Ascending aorta (tissue), 2 donors: ENCODE data around the gene GRID2. TPM values are rescaled to one million over a fixed set of nuclear protein-coding genes. Genes with fewer than 3 reads are reported as not detected.

ENCODE experiments used
- DNase-seq, 2 donors: peaks; one replicate each; pipeline ENCODE4 v3.0.0-alpha.2; 2019; ENCODE audit warnings: low spot score in 2 of 2
- H3K27ac ChIP-seq, 2 donors: fragments of 200-600 bp; sonication (generic); one replicate each; pipeline ENCODE4 v1.5.1; 2016 to 2017; ENCODE audit warnings: mild to moderate bottlenecking in 1 of 2
- H3K27me3 ChIP-seq: fragments of 200-600 bp; sonication (generic); one replicate; pipeline ENCODE4 v1.5.1; 2017
- H3K36me3 ChIP-seq, 2 donors: fragments of 200-600 bp; sonication (generic); one replicate each; pipeline ENCODE4 v1.5.1; 2016
- H3K4me1 ChIP-seq, 2 donors: fragments of 200-600 bp; sonication (generic); one replicate each; pipeline ENCODE4 v1.5.1; 2016 to 2017; ENCODE audit warnings: mild to moderate bottlenecking in 1 of 2
- H3K4me3 ChIP-seq, 2 donors: fragments of 200-600 bp; sonication (generic); one replicate each; pipeline ENCODE4 v1.5.1; 2016 to 2017; ENCODE audit warnings: mild to moderate bottlenecking in 1 of 2
- H3K9me3 ChIP-seq, 2 donors: fragments of 200-600 bp; sonication (generic); one replicate each; pipeline ENCODE4 v1.5.1; 2016
- intact Hi-C: fragments of 100-400 bp; cut with DNase I; formaldehyde crosslinking; loops from one replicate; pipeline ENCODE4 v1.15.1; 2023
- total RNA-seq: library from RNA; depleted of rRNA; stranded (reverse); fragments of >200 nt; gene quantifications from one replicate; pipeline ENCODE4 v1.1.0, GENCODE V29; 2016
- TF ChIP-seq, protein P1 (sequence below), 3 experiments: fragments of 200-600 bp in 2 of 3; fragments of 450-650 bp in 1 of 3; sonication (generic) in 2 of 3; IDR thresholded peaks; one replicate each; pipeline ENCODE4 v1.5.1; 2016 to 2019; ENCODE audit warnings: antibody characterized with exemption in 3 of 3, mild to moderate bottlenecking in 1 of 3, moderate library complexity in 1 of 3

Gene GRID2
- total RNA-seq, 1 donor from 2014 or later: not detected

- no peaks in the 10 kb centered on the region for H3K36me3 ChIP-seq
- TF ChIP-seq, protein P1, sequence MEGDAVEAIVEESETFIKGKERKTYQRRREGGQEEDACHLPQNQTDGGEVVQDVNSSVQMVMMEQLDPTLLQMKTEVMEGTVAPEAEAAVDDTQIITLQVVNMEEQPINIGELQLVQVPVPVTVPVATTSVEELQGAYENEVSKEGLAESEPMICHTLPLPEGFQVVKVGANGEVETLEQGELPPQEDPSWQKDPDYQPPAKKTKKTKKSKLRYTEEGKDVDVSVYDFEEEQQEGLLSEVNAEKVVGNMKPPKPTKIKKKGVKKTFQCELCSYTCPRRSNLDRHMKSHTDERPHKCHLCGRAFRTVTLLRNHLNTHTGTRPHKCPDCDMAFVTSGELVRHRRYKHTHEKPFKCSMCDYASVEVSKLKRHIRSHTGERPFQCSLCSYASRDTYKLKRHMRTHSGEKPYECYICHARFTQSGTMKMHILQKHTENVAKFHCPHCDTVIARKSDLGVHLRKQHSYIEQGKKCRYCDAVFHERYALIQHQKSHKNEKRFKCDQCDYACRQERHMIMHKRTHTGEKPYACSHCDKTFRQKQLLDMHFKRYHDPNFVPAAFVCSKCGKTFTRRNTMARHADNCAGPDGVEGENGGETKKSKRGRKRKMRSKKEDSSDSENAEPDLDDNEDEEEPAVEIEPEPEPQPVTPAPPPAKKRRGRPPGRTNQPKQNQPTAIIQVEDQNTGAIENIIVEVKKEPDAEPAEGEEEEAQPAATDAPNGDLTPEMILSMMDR (IDR thresholded peaks at IDR 0.05): no peak
- H3K9me3 ChIP-seq: no peaks in the 10 kb centered on the region
- no peak overlapping the region for H3K27ac ChIP-seq
- no peak for DNase-seq
- H3K4me1 ChIP-seq: no peaks in the 10 kb centered on the region
- intact Hi-C loops: no loop called here
- H3K4me3 ChIP-seq: no peak overlapping the region
- no peaks in the 10 kb centered on the region for H3K27me3 ChIP-seq
These were observed 456.7 kb downstream of the GRID2 start for GRCh38 chr4:92760433-92760832.

DNA sequence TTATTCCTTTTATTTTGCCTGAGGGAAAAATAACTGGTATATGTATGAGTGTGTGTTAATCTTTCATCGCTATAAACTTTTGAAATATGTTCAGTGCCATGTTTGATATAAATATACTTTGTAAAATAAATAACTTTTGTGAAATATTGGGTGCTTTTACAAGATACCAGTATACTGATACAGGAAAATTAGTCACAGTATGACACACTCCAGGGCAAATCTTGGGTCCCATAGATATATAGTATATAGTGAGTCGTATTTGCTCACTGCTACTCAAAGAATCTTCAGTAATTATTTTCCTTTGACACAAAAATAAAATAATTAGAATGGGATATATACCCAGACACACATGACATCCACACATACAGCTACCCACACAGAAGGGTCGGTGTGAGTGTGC is 472.3 kb downstream of the GRID2 start:
- Histone ChIP-seq H3K27ac (no peak overlapping the region), H3K36me3 (no peaks in the 10 kb centered on the region), H3K4me3 (no peak overlapping the region), H3K27me3 (no peaks in the 10 kb centered on the region), H3K4me1 (no peaks in the 10 kb centered on the region), H3K9me3 (no peaks in the 10 kb centered on the region)
- TF ChIP-seq, protein P1 (IDR thresholded peaks at IDR 0.05): no peak
- intact Hi-C loops: no loop called here
- no peak for DNase-seq

- no peak overlapping the region for H3K27ac ChIP-seq
- intact Hi-C loops: no loop called here
- TF ChIP-seq, protein P1 (IDR thresholded peaks at IDR 0.05): no peak
- no peaks in the 10 kb centered on the region for H3K27me3 ChIP-seq
- no peak for DNase-seq
- H3K4me3 ChIP-seq: no peak overlapping the region
- no peaks in the 10 kb centered on the region for H3K9me3 ChIP-seq
- H3K4me1 ChIP-seq: no peaks in the 10 kb centered on the region
- H3K36me3 ChIP-seq: no peaks in the 10 kb centered on the region
These were observed 486.0 kb downstream of the GRID2 start for GRCh38 chr4:92789741-92790140.

- intact Hi-C loops: no loop called here
- TF ChIP-seq, protein P1 (IDR thresholded peaks at IDR 0.05): no peak
- Histone ChIP-seq H3K4me3 (no peak overlapping the region), H3K4me1 (no peaks in the 10 kb centered on the region), H3K9me3 (no peaks in the 10 kb centered on the region), H3K27me3 (no peaks in the 10 kb centered on the region), H3K27ac (no peak overlapping the region), H3K36me3 (no peaks in the 10 kb centered on the region)
- DNase-seq: no peak
These were observed 488.2 kb downstream of the GRID2 start for GRCh38 chr4:92791871-92792440.

DNA sequence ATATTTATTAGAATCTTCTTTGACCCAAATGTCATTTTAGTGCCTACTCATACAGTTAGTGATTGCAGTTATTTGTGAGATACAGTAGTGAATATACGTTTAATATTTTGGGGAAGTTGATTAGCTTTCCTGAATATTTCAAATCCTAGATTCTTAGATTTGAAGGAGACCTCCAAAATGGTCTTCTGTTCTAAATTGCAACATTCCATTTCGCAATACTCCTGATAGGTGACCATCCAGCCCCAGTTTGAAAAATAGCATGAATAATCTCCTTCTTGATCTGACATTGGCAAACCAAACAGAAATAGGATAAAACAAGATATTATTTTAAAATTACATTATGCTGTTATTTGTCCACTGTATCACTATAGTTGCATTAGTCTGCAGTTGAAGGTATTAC is 505.6 kb downstream of the GRID2 start:
- no peak overlapping the region for H3K4me3 ChIP-seq
- no peak overlapping the region for H3K27ac ChIP-seq
- H3K9me3 ChIP-seq: no peaks in the 10 kb centered on the region
- no peaks in the 10 kb centered on the region for H3K27me3 ChIP-seq
- no peaks in the 10 kb centered on the region for H3K36me3 ChIP-seq
- no peak for DNase-seq
- H3K4me1 ChIP-seq: no peaks in the 10 kb centered on the region
- intact Hi-C loops: no loop called here
- TF ChIP-seq, protein P1 (IDR thresholded peaks at IDR 0.05): no peak

- no peaks in the 10 kb centered on the region for H3K4me1 ChIP-seq
- intact Hi-C loops: no loop called here
- H3K27me3 ChIP-seq: no peaks in the 10 kb centered on the region
- DNase-seq: no peak
- no peaks in the 10 kb centered on the region for H3K9me3 ChIP-seq
- TF ChIP-seq, protein P1 (IDR thresholded peaks at IDR 0.05): no peak
- H3K27ac ChIP-seq: no peak overlapping the region
- H3K4me3 ChIP-seq: no peak overlapping the region
- no peaks in the 10 kb centered on the region for H3K36me3 ChIP-seq
These were observed 508.9 kb downstream of the GRID2 start for GRCh38 chr4:92812652-92813051.
